HCT116 (cell line): Measurements from ENCODE around the gene SPAG5.

ENCODE experiments used
- ATF3 ChIP-seq: IDR thresholded peaks from 2 replicates; pipeline ENCODE4 v1.6.1; 2012
- CEBPB ChIP-seq: IDR thresholded peaks from 2 replicates; pipeline ENCODE4 v1.6.1; 2012; ENCODE audit warnings: low read depth
- CTCF ChIP-seq, 3 experiments: fragments of 200-600 bp in 1 of 3; sonication (generic) in 1 of 3; IDR thresholded peaks in 2 of 3; conservative IDR thresholded peaks in 1 of 3; 2 replicates each; pipeline ENCODE4 v1.5.1; 2012 to 2017; ENCODE audit warnings: low read depth in 2 of 3, low read length in 2 of 3, antibody characterized with exemption in 1 of 3, borderline replicate concordance in 1 of 3, control low read depth in 1 of 3, mild to moderate bottlenecking in 1 of 3, mixed read lengths in 1 of 3, mixed run types in 1 of 3, moderate library complexity in 1 of 3; ENCODE audit not compliant: insufficient read depth in 1 of 3
- EGR1 ChIP-seq: IDR thresholded peaks from 2 replicates; pipeline ENCODE4 v1.6.1; 2012; ENCODE audit warnings: low read depth
- EZH2 ChIP-seq: fragments of 200-600 bp; sonication (generic); IDR thresholded peaks from 2 replicates; pipeline ENCODE4 v1.6.1; 2017; ENCODE audit warnings: antibody characterized with exemption, mixed run types
- MAX ChIP-seq: IDR thresholded peaks from 2 replicates; pipeline ENCODE4 v1.6.1; 2012
- POLR2AphosphoS5 ChIP-seq: IDR thresholded peaks from 2 replicates; pipeline ENCODE4 v1.6.1; 2011; ENCODE audit warnings: mild to moderate bottlenecking, low read depth, low read length, moderate library complexity
- REST ChIP-seq: IDR thresholded peaks from 2 replicates; pipeline ENCODE4 v1.6.1; 2012; ENCODE audit warnings: low read depth
- TCF7L2 ChIP-seq: IDR thresholded peaks from 2 replicates; pipeline ENCODE4 v1.7.0; 2011; ENCODE audit warnings: borderline replicate concordance, inconsistent platforms; ENCODE audit not compliant: insufficient read depth, insufficient read length; ENCODE audit errors: extremely low read depth
- ZBTB33 ChIP-seq: IDR thresholded peaks from 2 replicates; pipeline ENCODE4 v1.6.1; 2011; ENCODE audit warnings: mild to moderate bottlenecking, low read length, moderate library complexity; ENCODE audit not compliant: insufficient replicate concordance; ENCODE audit errors: extremely low read depth
- ZFX ChIP-seq: fragments of 450-650 bp; IDR thresholded peaks from 2 replicates; pipeline ENCODE4 v1.6.1; 2017
- ZNF274 ChIP-seq: fragments of 200-500 bp; sonication (Bioruptor generic); IDR thresholded peaks from 2 replicates; pipeline ENCODE4 v1.6.1; 2014; ENCODE audit warnings: mild to moderate bottlenecking, low read depth, low read length, inconsistent platforms

GRCh38 chr17:28532050-28532960 is 66.5 kb downstream of the SPAG5 start:
- no peak for TF ChIP-seq CTCF (IDR thresholded peaks at IDR 0.05 in 2 of 3, conservative IDR thresholded peaks at IDR 0.05 in 1 of 3; ENCODE audit: borderline replicate concordance in 1 of 3, insufficient read depth in 1 of 3, low read depth in 2 of 3, low read length in 2 of 3)
- no peak for TF ChIP-seq CEBPB
- TF ChIP-seq ZNF274, result no peak
- TF ChIP-seq ATF3, result no peak
- no peak for TF ChIP-seq POLR2AphosphoS5
- no peak for TF ChIP-seq MAX
- TF ChIP-seq EZH2, result no peak
- TF ChIP-seq REST, result no peak
- TF ChIP-seq TCF7L2, result no peak
- no peak for TF ChIP-seq ZBTB33
- TF ChIP-seq EGR1, result no peak
- TF ChIP-seq ZFX, result no peak
